BJ (cell line): ENCODE data around the gene TCF19. TPM values are rescaled to one million over a fixed set of nuclear protein-coding genes. Genes with fewer than 3 reads are reported as not detected.

Experiments
- CTCF ChIA-PET: fragments of 350-600 bp; formaldehyde crosslinking; extraction: SDS; loops from one replicate; lab custom pipeline; 2021; ENCODE audit warnings: antibody characterized with exemption, inconsistent platforms; lab: Yijun Ruan, JAX
- POLR2A ChIA-PET: fragments of 300-600 bp; sonication (Branson Sonifier 250); formaldehyde crosslinking; extraction: SDS; loops from one replicate; lab custom pipeline; 2021; ENCODE audit warnings: antibody characterized with exemption; lab: Charles Lee
- DNase-seq: peaks from one replicate; pipeline ENCODE4 v3.0.0-alpha.2; 2011; ENCODE audit warnings: low read depth
- H3K27me3 ChIP-seq: 2 replicates; pipeline ENCODE4 v1.6.0; 2011; ENCODE audit warnings: low read length; ENCODE audit not compliant: control insufficient read depth, insufficient read depth
- H3K36me3 ChIP-seq: 2 replicates; pipeline ENCODE4 v1.5.1; 2011; ENCODE audit warnings: low read length; ENCODE audit not compliant: control insufficient read depth, insufficient read depth
- H3K4me3 ChIP-seq: 2 replicates; pipeline ENCODE4 v1.5.1; 2011; ENCODE audit warnings: low read depth, mild to moderate bottlenecking, control low read depth, low read length
- CTCF ChIP-seq: IDR thresholded peaks from 2 replicates; pipeline ENCODE4 v1.5.1; 2011; ENCODE audit warnings: low read depth, mild to moderate bottlenecking, control low read depth, inconsistent platforms, low read length, moderate library complexity; ENCODE audit not compliant: insufficient read depth
- polyA plus RNA-seq: library from polyadenylated mRNA; depleted of rRNA; stranded (reverse); fragments of >200 nt; gene quantifications from 2 replicates; pipeline ENCODE4 v1.2.3, GENCODE V29; 2011

The TCF19 gene
- polyA plus RNA-seq, 1 experiment, result 10.4 TPM

GRCh38 chr6:31113861-31114540, 44.4 kb upstream of the TCF19 start:
- H3K4me3 ChIP-seq, result no peak overlapping the region
- ChIA-PET CTCF (interaction anchor here (0.8 to 6.6 kb wide), 10 partner anchors 12 to 198 kb away, joined by 3 to 33 read pairs (median 6); partner anchors contain the start of gene TCF19), POLR2A (interaction anchor here (0.7 kb wide), 1 partner anchor 441 kb away, joined by 10 read pairs; the partner anchor contains the start of gene DHX16)

GRCh38 chr6:31114541-31114878, 43.9 kb upstream of the TCF19 start, which contains the start of gene PSORS1C1:
Gene PSORS1C1, plus strand, starts transcription at chr6:31114800. Its CDS starts 14,833 bp downstream, at chr6:31129633.
- ChIA-PET CTCF (interaction anchor here (0.8 to 6.6 kb wide), 11 partner anchors 12 to 198 kb away, joined by 3 to 33 read pairs (median 7); partner anchors contain the start of gene TCF19), POLR2A (interaction anchor here (0.7 kb wide), 1 partner anchor 442 kb away, joined by 10 read pairs; the partner anchor contains the start of gene DHX16)
- H3K36me3 ChIP-seq, result no peaks in the 10 kb centered on the region; the same call in 1 of the 2 replicates
- no peak for TF ChIP-seq CTCF
- peaks cover 7% of the 10 kb centered on the region for H3K27me3 ChIP-seq
- peak; percentile 90 for DNase-seq
- H3K4me3 ChIP-seq, result peak within 1 kb of the TSS; percentile 36

More at GRCh38 chr6:31113861-31114540, 44.4 kb upstream of the TCF19 start:
- peak; percentile 24; the same call in 1 of the 2 replicates for TF ChIP-seq CTCF
- DNase-seq, result peak; percentile 69
- Histone ChIP-seq H3K36me3 (no peaks in the 10 kb centered on the region; the same call in 1 of the 2 replicates), H3K27me3 (peaks cover 7% of the 10 kb centered on the region)

GRCh38 chr6:31114970-31115849, 43.2 kb upstream of the TCF19 start:
- ChIA-PET CTCF (interaction anchor here (0.8 to 6.6 kb wide), 11 partner anchors 11 to 200 kb away, joined by 3 to 33 read pairs (median 7); partner anchors contain the start of gene TCF19), POLR2A (interaction anchor here (0.7 kb wide), 1 partner anchor 442 kb away, joined by 10 read pairs; the partner anchor contains the start of gene DHX16)
- no peak for DNase-seq
- Histone ChIP-seq H3K36me3 (no peaks in the 10 kb centered on the region; the same call in 1 of the 2 replicates), H3K4me3 (peak overlapping the region; percentile 36), H3K27me3 (0 out of 2 replicates have a peak, but pooled peaks cover 2% of the 10 kb centered on the region)
- TF ChIP-seq CTCF, result peak; percentile 52

- Histone ChIP-seq H3K4me3 (no peak overlapping the region), H3K27me3 (no peaks in the 10 kb centered on the region), H3K36me3 (no peaks in the 10 kb centered on the region; the same call in 1 of the 2 replicates)
- CTCF ChIA-PET, result interaction anchor here (1.0 to 6.6 kb wide), 7 partner anchors 10 to 200 kb away, joined by 3 to 33 read pairs (median 18); no protein-coding TSS in a partner anchor
- DNase-seq, result no peak
- no peak for TF ChIP-seq CTCF
- POLR2A ChIA-PET, result no interaction called here
These were observed 42.3 kb upstream of the TCF19 start for GRCh38 chr6:31115941-31116560.
